ENCODE results near the gene ZFYVE9. TPM values are rescaled to one million over a fixed set of nuclear protein-coding genes. Genes with fewer than 3 reads are reported as not detected.
A peak's percentile ranks its signal among the peaks of the same experiment; 100 is the strongest.

Gene ZFYVE9
- total and polyA plus RNA-seq, 10 of the 15 experiments (the other 5 are each of a cell fraction or from before 2014, with no cell fraction given): 0.26 to 6.9 (median 2.3) TPM

DNA sequence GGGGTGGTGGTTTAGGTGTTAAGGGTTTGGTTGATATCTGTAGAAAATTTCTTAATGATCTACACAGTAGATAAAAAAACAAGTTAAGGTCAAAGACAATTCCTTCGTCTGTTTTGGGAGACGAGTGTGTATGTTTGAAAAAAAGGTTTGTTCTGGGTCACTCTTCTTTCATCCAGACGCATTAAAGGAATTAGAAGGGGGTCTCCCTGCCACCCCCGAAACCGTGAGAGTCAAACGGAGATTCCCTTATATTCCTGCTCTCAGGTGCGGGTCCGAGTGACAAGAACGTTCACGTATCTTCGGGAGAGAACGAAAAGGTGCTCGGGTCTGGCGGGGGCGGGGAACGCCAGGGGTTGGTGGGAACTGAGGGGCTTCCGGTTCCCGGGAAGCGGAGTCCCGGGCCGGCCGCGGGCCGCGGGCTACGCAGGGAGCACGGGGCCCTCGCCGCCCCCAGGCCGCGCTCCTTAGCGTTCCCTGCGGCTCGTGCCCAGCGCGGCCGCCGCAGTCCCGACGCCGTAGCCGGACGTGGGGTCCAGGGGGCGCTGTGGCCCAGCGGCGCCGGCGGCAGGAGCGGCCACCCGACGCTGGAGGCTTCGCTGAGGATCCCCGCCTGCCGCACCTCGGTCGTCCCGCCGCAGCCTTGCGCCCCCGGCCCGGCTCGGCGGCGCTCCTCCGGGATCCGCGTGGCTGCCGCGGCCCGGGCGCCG, at the start of gene ZFYVE9 (continued):
- TF ChIP-seq, protein P1, sequence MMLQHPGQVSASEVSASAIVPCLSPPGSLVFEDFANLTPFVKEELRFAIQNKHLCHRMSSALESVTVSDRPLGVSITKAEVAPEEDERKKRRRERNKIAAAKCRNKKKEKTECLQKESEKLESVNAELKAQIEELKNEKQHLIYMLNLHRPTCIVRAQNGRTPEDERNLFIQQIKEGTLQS (IDR thresholded peaks at IDR 0.05; ENCODE audit: borderline replicate concordance, extremely low read depth, low read depth, low read length): no peak
- TF ChIP-seq, protein P2, sequence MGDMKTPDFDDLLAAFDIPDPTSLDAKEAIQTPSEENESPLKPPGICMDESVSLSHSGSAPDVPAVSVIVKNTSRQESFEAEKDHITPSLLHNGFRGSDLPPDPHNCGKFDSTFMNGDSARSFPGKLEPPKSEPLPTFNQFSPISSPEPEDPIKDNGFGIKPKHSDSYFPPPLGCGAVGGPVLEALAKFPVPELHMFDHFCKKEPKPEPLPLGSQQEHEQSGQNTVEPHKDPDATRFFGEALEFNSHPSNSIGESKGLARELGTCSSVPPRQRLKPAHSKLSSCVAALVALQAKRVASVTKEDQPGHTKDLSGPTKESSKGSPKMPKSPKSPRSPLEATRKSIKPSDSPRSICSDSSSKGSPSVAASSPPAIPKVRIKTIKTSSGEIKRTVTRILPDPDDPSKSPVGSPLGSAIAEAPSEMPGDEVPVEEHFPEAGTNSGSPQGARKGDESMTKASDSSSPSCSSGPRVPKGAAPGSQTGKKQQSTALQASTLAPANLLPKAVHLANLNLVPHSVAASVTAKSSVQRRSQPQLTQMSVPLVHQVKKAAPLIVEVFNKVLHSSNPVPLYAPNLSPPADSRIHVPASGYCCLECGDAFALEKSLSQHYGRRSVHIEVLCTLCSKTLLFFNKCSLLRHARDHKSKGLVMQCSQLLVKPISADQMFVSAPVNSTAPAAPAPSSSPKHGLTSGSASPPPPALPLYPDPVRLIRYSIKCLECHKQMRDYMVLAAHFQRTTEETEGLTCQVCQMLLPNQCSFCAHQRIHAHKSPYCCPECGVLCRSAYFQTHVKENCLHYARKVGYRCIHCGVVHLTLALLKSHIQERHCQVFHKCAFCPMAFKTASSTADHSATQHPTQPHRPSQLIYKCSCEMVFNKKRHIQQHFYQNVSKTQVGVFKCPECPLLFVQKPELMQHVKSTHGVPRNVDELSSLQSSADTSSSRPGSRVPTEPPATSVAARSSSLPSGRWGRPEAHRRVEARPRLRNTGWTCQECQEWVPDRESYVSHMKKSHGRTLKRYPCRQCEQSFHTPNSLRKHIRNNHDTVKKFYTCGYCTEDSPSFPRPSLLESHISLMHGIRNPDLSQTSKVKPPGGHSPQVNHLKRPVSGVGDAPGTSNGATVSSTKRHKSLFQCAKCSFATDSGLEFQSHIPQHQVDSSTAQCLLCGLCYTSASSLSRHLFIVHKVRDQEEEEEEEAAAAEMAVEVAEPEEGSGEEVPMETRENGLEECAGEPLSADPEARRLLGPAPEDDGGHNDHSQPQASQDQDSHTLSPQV (IDR thresholded peaks at IDR 0.05): 0 out of 2 replicates have a peak, but pooled peaks have one; percentile 47
- TF ChIP-seq TCF3 (IDR thresholded peaks at IDR 0.05; ENCODE audit: borderline replicate concordance, insufficient read depth, low read depth, low read length): 0 out of 2 replicates have a peak, but pooled peaks have one; percentile 16
- no peak for TF ChIP-seq POU2F2 (IDR thresholded peaks at IDR 0.05; ENCODE audit: borderline replicate concordance, low read depth, low read length)
- peak; percentile 44 for TF ChIP-seq RUNX3 (IDR thresholded peaks at IDR 0.05; ENCODE audit: low read length)
- TF ChIP-seq HDAC2 (IDR thresholded peaks at IDR 0.05): no peak
- TF ChIP-seq TAF1 (IDR thresholded peaks at IDR 0.05; ENCODE audit: borderline replicate concordance, low read depth, low read length): no peak
- TF ChIP-seq CREB1 (IDR thresholded peaks at IDR 0.05; ENCODE audit: low read depth): peak; percentile 37; the same call in 1 of the 2 replicates
- TF ChIP-seq, protein P3, sequence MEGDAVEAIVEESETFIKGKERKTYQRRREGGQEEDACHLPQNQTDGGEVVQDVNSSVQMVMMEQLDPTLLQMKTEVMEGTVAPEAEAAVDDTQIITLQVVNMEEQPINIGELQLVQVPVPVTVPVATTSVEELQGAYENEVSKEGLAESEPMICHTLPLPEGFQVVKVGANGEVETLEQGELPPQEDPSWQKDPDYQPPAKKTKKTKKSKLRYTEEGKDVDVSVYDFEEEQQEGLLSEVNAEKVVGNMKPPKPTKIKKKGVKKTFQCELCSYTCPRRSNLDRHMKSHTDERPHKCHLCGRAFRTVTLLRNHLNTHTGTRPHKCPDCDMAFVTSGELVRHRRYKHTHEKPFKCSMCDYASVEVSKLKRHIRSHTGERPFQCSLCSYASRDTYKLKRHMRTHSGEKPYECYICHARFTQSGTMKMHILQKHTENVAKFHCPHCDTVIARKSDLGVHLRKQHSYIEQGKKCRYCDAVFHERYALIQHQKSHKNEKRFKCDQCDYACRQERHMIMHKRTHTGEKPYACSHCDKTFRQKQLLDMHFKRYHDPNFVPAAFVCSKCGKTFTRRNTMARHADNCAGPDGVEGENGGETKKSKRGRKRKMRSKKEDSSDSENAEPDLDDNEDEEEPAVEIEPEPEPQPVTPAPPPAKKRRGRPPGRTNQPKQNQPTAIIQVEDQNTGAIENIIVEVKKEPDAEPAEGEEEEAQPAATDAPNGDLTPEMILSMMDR (IDR thresholded peaks at IDR 0.05 in 2 of 3, conservative IDR thresholded peaks at IDR 0.05 in 1 of 3; ENCODE audit: control insufficient read depth in 2 of 3, extremely low read depth in 1 of 3, insufficient read depth in 1 of 3, low read depth in 3 of 3, low read length in 3 of 3): peak; percentile 62 to 84 (median 64); a peak in 5 of 6 replicates
- peak; percentile 87 for TF ChIP-seq LARP7 (IDR thresholded peaks at IDR 0.05)
- 0 out of 2 replicates have a peak, but pooled peaks have one; percentile 44 for TF ChIP-seq ZNF217 (IDR thresholded peaks at IDR 0.05)
- TF ChIP-seq, protein P4, sequence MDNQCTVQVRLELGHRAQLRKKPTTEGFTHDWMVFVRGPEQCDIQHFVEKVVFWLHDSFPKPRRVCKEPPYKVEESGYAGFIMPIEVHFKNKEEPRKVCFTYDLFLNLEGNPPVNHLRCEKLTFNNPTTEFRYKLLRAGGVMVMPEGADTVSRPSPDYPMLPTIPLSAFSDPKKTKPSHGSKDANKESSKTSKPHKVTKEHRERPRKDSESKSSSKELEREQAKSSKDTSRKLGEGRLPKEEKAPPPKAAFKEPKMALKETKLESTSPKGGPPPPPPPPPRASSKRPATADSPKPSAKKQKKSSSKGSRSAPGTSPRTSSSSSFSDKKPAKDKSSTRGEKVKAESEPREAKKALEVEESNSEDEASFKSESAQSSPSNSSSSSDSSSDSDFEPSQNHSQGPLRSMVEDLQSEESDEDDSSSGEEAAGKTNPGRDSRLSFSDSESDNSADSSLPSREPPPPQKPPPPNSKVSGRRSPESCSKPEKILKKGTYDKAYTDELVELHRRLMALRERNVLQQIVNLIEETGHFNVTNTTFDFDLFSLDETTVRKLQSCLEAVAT (IDR thresholded peaks at IDR 0.05): no peak
- TF ChIP-seq, protein P5, sequence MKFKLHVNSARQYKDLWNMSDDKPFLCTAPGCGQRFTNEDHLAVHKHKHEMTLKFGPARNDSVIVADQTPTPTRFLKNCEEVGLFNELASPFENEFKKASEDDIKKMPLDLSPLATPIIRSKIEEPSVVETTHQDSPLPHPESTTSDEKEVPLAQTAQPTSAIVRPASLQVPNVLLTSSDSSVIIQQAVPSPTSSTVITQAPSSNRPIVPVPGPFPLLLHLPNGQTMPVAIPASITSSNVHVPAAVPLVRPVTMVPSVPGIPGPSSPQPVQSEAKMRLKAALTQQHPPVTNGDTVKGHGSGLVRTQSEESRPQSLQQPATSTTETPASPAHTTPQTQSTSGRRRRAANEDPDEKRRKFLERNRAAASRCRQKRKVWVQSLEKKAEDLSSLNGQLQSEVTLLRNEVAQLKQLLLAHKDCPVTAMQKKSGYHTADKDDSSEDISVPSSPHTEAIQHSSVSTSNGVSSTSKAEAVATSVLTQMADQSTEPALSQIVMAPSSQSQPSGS (IDR thresholded peaks at IDR 0.05; ENCODE audit: low read length): no peak
- peak; percentile 10 for TF ChIP-seq RELA (IDR thresholded peaks at IDR 0.05; ENCODE audit: borderline replicate concordance, partially characterized antibody)
- 0 out of 2 replicates have a peak, but pooled peaks have one; percentile 75 for TF ChIP-seq DPF2 (IDR thresholded peaks at IDR 0.05)
- TF ChIP-seq, protein P6, sequence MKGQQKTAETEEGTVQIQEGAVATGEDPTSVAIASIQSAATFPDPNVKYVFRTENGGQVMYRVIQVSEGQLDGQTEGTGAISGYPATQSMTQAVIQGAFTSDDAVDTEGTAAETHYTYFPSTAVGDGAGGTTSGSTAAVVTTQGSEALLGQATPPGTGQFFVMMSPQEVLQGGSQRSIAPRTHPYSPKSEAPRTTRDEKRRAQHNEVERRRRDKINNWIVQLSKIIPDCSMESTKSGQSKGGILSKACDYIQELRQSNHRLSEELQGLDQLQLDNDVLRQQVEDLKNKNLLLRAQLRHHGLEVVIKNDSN (IDR thresholded peaks at IDR 0.05; ENCODE audit: borderline replicate concordance, extremely low read length, insufficient read depth, low read depth, low read length): no peak

All from GM12878 (cell line).